C1 segment of cervical spinal cord (tissue), 14 donors: Measurements from ENCODE around the gene MAST4.

Source experiments
- DNase-seq, 14 donors: peaks; one replicate each; lab custom pipeline; 2025; lab: John Stamatoyannopoulos, UW

The MAST4 gene

GRCh38 chr5:67206461-67206860 is 610.3 kb downstream of the MAST4 start:
- no peak for DNase-seq

- no peak for DNase-seq
Measured at GRCh38 chr5:67206929-67207328, 610.7 kb downstream of the MAST4 start.

GRCh38 chr5:67208403-67208802 is 612.2 kb downstream of the MAST4 start:
- no peak for DNase-seq

GRCh38 chr5:67209141-67209771 is 613.1 kb downstream of the MAST4 start:
- DNase-seq = peak in 12 of 14 donors; percentile 14 to 81 (median 42)

GRCh38 chr5:67211926-67212325 is 615.7 kb downstream of the MAST4 start:
- DNase-seq = no peak

GRCh38 chr5:67214036-67214435 is 617.8 kb downstream of the MAST4 start:
- no peak for DNase-seq

GRCh38 chr5:67214707-67215447 is 618.7 kb downstream of the MAST4 start:
- no peak for DNase-seq

GRCh38 chr5:67215519-67216471 is 619.6 kb downstream of the MAST4 start:
- DNase-seq = peak in 11 of 14 donors; percentile 8 to 67 (median 33)

GRCh38 chr5:67216564-67216963 is 620.4 kb downstream of the MAST4 start:
- DNase-seq = no peak
